HG03558 (cell line): ENCODE measurements around the gene MMAA.
"Not testable (repeated sequence)": the region's sequence is repeated elsewhere in the genome, so short reads cannot be mapped to it uniquely, and the experiment has no call there.

ENCODE experiments used
- ATAC-seq: cut with Tn5 transposase; IDR thresholded peaks from one replicate; pipeline ENCODE4 v1.9.1; 2021; ENCODE audit warnings: moderate number of reproducible peaks; ENCODE audit not compliant: unreplicated experiment; ENCODE audit errors: extremely low read depth

The MMAA gene

GRCh38 chr4:145618932-145619638 is at the start of gene MMAA:
TSS of gene MMAA (plus strand) at chr4:145619385. CDS start at chr4:145639140, 19,755 bp downstream.
- ATAC-seq, result peak; percentile 69

DNA sequence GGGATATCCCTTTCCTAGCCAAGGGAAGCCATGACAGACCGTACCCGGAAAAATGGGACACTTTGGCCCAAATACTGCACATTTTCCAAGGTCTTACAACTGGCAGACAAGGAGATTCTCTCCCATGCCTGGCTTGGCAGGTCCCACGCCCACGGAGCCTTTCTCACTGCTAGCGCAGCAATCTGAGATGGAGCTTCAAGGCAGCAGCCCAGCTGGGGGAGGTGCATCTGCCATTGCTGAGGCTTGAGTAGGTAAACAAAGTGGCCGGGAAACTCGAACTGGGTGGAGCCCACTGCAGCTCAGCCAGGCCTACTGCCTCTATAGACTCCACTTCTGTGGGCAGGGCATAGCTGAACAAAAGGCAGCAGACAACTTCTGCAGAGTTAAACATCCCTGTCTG is 44.6 kb upstream of the MMAA start:
- ATAC-seq, result not testable (repeated sequence)

DNA sequence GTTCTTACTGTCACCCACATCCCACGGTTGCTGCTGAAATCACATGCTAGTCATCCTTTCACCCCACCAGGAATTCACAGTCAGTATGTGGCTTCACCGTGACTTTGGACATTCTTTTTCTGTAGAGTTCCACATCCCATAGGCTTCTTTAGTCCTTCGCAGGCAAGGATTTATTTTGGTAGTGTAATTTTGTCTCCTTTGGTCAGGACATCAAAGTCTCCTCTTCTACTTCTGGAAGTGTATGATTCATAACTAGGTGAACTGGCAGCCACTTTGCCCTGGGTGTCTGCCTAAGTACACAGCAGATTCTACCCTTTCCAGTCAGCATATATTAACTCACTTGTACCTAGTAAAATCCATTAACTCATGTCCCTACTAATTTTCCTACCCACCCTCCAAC is 38.3 kb upstream of the MMAA start:
- ATAC-seq, result no peak

GRCh38 chr4:145583191-145584055 is 35.8 kb upstream of the MMAA start:
- ATAC-seq, result no peak

DNA sequence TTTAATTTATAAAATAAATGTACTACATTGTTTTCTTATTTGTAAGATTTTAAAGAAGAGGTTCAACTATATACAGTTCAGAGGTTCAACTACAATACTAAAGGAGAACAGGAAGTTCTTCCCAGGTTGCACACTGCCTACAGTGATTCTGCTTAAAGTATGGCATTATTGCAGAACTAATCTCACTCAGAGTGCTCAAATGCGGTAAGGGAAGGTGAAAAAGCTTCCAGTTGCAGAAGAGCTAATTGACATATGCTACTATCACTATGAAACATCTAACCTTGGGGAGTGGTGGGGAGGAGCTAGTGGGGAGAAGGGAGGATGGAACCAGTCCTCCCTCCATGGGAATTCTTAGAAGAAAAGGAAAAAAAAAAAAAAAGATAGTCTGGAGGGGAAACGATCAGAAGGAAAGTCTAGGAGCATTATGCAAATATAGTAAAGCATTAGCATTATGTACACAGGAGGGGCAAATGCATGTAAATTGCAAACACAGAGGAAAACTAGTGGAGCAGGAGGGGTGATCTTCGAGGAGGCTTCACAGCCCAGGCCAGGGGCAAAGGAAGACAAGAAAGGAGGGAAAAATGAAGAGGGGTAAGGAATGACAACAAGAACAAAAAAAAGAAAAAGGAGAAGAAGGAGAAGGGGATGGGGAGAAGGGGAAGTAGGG is 32.0 kb upstream of the MMAA start:
- no peak for ATAC-seq

DNA sequence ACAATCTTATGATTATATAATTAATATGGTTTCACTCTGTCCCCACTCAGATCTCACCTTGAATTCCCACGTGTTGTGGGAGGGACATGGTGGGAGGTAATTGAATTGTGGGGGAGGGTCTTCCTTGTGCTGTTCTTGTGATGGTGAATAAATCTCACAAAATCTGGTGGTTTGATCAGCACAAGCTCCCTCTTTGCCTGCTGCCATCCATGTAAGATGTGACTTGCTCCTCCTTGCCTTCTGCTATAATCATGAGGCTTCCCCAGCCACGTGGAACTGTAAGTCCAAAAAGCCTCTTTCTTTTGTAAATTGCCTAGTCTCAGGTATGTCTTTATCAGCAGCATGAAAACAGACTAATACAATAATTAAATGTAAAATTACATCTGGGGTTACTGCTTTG is 29.8 kb upstream of the MMAA start:
- ATAC-seq, result not testable (repeated sequence)

DNA sequence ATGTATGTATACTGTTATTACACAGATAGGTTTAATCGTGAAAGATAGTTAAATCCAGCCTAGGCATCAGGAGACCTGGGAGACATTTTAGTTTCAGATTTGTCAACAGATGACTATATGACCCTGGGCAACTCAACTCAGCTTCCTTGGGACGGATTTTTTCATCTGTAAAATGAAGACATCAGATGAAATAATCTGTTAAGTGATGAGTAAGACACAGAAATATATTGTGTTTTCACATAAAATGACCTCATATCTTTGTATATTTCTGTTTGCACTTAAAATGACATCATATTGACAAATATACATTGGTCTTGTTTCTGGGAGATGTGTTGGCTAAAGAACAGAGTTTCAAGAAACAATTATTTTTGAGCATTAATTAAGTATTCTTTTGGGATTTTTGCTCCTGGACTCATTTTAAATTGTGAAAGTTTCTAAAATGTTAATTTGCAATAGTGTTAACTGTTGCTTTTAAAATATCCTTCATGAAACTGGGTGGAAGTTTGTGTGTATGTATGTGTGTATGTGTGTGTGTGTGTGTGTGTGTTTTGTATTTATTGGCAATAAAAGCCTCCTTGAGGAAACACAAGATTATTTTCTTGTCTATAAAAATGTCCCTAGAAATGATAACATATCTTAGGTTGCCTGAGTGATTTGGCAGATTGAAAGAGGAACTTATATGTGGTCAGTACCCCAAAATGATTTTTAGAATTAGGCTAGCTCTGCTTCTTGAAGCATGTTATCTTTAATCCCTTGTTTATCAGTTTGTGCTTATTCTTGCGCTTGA is 29.1 kb upstream of the MMAA start:
- no peak for ATAC-seq

DNA sequence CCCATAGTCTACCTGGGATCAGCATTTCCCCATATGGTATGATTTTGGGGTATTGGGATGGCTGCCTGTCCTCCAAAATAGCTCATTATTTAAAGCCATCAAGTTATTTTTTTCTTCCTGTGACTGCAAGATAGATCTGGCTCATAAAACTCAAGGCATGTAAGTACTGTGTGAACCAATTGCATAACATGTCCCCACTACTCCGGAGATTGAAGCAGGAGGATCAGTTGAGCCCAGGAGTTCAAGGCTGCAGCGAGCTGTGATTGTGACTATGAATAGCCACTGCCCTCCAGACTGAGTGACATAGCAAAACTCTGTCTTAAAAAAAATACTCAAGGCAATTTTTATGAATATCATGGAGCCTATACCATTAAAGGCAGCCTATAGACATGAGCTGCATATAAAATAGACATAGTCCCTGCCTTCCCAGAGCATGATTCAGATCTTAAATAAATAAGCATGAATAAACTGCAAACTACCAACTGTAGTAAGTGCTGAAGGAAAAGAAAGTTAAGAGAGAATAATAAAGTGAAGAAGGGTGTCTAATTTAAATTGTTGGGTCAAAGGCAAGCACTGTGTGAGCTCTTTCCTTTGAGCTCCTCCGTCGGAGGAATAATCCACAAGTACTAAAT is 16.9 kb upstream of the MMAA start:
- no peak for ATAC-seq

GRCh38 chr4:145605941-145606340 is 13.2 kb upstream of the MMAA start:
- no peak for ATAC-seq

- peak; percentile 45 for ATAC-seq
These were observed 9.4 kb upstream of the MMAA start for GRCh38 chr4:145609481-145610427.

GRCh38 chr4:145613566-145614232 is 5.5 kb upstream of the MMAA start:
- peak; percentile 39 for ATAC-seq

- no peak for ATAC-seq
These were observed 5.0 kb upstream of the MMAA start for GRCh38 chr4:145614233-145614610.

DNA sequence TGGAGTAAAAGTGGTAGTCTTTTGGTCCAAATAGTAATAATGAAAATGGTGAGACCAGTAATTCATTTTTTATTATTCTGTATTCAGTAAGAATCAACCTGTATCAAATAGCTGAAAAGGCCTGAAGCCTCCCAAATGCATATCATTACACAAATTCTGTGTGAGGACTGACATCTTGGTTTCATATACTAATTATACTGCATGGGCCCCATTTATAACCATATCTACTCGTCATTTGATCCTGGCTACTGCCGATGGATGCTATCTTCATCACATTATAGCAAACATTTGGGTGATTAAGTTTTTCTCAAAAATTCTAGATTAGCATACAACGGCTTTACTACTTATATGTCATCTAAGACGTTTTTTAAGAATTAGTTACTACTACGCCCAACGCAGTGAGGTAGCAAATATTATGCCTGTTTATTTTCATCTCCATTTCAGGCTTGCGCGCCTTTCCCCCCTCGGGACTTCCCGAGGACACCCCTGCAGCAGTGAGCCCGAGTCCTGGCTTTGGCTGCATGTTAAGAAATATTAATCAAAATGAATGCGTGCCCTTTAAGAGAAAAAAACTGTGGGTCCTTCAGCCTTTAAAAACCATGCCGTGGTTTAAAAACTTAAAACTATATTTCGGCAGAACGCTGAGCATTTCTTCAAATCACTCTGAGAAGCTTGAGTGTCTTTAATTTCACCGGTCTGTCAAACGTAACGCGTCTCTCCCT is 814 bp upstream of the MMAA start:
- ATAC-seq, result no peak

- peak; percentile 27 for ATAC-seq
These were observed 433 bp downstream of the MMAA start for GRCh38 chr4:145619639-145619996.

DNA sequence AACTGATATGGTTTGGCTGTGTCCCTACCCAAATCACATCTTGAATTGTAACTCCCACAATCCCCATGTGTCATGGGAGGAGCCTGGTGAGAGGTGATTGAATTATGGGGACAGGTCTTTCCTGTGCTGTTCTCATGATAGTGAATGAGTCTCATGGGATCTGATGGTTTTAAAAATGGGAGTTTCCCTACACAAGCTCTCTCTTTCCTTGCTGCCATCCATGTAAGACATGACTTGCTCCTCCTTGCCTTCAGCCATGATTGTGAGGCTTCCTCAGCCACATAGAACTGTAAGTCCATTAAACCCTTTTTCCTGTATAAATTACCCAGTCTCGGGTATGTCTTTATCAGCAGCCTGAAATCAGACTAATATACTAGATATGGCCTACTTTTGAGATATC is 2.9 kb downstream of the MMAA start:
- ATAC-seq, result not testable (repeated sequence)

GRCh38 chr4:145623831-145624230 is 4.6 kb downstream of the MMAA start:
- peak; percentile 23 for ATAC-seq
